Activated naive CD4-positive, alpha-beta T cell treated with Interleukin-2 at 50 U/mL for 16 hours (primary cell): ENCODE measurements around the gene PLCH1.
"Not testable (repeated sequence)": the region's sequence is repeated elsewhere in the genome, so short reads cannot be mapped to it uniquely, and the experiment has no call there.

Source experiments
- DNase-seq: peaks from one replicate; pipeline ENCODE4 v3.0.0-alpha.2; 2020

The PLCH1 gene

DNA sequence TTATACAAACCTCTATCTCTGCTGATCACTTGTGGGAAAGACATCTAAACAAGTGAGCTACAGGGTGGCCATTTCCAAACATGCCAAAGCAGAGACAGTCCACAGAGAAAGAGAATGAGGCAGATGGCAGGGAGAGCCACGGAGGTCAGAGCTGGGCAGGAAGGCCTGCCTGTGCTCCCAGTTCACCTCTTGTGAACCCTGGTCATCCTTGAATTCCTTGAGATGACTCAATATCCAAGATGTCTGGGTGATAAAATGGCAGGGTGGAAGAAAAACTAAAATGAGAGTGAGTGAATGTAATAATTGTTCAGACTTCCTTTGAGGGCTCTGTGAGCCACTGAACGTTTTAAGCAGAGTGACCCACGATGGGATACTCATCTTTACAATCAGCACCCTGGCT is 104.8 kb downstream of the PLCH1 start:
- no peak for DNase-seq

DNA sequence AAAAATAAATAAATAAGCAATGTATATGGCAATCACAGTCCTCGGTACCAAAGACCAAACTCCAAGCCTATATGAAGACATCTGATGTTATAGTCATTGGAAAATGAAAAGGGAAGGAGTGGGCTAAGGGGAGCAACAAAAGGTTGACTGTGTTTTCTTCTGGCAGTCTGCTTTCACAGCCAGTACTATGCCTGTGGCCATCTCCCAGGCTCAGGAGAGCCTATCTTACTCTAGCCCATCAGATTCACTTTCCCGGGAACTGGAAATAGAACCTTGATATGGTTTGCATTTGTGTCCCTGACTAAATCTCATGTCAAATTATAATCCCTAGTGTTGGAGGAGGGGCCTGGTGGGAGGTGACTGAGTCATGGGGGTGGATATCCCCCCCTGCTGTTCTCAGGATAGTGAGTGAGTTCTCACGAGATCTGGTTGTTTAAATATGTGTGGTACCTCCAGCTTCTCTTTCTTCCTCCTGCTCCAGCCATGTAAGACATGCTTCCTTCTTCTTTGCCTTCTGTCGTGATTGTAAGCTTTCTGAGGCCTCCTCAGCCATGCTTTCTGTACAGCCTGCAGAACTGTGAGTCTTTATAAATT is 105.3 kb downstream of the PLCH1 start:
- DNase-seq, result no peak

DNA sequence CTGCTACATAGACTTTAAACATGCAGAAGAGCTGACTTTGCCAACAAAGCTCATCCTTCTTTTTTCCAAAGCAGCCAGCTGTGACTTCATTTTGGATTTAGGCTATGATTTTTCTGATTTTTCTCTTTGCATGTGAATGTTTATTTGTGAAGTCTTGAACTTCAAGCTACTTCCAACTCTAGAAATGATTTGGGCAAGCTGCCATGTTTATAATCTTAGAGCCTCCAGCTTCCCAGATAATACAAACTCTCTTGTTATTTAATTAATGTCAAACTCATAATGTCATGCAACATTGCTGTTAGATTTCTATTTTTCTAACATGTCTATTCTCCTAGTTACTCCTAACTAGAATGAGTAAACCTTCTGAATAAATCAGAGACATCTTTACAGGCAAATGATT is 106.4 kb downstream of the PLCH1 start:
- not testable (repeated sequence) for DNase-seq

DNA sequence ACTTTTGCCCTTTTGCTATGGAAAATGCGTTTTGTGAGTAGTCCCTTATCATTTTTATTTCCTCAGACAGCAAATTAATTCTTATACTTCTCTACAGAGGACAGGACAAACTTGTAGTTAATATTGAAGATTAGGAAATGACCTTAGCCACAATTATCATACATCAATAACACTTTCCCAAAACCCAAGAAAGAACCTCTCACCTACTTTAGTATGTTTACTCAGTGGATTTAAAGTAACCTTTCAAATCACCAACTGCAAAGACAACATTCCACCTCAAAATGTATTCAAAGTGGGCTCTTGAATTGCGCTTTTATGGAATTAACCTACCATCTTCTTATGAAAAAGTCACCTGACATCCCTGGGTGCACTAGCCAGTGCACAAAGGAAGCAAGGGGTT is 107.3 kb downstream of the PLCH1 start:
- DNase-seq, result no peak

DNA sequence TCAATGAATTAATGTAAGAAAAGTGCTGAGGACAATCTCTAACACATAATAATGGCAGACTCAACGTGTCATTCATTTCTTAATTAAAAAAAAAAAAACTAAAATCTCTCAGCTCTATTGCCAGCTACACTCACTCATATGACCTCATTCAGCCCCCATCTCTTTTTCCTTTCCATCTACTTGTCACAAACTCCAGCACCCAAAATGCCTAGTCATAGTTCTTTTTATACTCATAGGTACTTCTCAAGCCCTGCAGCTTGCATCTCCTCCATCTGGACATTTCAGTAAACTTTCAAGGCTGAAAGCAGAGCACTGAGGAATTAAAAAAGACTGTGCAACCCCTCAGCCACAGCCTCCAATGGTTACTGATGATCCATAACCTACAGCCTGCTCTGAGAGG is 109.8 kb downstream of the PLCH1 start:
- DNase-seq, result no peak

DNA sequence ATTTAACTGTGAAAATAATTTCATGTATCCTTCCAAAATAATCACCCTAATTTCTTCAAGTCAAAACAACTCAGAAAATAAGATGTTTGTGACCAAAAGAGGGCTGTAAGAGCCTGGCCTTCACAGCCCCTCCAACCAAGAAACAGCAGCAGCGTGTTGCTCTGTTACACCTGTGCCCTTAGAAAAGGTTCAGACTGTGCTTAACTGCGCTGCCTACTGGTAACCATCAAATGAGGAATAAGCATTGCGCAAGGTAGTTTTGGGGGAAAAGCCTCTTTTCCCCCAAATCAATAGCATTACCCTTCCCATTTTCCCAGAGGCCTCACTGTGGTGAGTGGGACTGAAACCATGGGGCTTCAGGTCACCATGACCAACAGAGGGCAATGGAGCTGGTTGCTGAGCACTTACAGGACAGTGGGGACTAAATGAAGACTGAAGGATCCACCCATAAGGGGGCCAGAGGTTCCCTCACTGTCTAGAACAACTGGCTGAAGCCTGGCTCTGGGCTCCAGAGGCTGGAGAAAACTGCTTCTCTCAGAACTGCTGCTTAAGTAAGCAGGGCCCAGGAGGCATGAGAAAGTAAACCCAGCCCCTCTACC is 110.7 kb downstream of the PLCH1 start:
- no peak for DNase-seq

DNA sequence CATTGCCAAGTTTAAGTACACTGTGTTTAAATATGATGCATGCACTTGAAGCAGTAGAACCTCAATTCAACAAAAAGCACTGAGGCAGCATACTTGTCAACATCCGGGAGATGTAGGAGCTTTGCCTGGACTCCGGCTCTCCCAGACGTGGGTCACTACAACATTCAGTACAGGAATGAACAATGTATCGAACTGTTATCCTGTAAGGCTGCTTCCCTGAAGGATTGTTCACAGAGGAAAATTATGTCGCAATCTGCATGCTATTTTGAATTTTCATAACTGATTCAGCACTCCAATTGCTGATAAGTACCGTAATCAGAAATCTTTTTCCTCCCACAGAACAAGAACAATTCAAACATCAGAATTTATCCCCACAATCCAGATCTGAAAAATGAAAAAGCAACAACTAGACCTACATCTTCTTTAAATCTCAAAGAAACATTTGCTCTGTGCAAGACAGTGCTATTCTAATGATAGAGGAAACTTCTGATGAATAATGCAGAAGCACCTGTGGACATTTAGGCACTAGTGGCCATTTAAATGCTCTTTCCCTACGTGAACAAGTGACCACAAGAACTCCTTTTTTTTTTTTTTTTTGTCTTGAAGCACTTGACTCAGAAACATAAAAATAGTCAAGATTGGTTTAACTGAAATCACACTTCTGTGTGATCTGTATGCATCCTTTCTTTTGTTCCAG is 113.4 kb downstream of the PLCH1 start:
- DNase-seq, result no peak

DNA sequence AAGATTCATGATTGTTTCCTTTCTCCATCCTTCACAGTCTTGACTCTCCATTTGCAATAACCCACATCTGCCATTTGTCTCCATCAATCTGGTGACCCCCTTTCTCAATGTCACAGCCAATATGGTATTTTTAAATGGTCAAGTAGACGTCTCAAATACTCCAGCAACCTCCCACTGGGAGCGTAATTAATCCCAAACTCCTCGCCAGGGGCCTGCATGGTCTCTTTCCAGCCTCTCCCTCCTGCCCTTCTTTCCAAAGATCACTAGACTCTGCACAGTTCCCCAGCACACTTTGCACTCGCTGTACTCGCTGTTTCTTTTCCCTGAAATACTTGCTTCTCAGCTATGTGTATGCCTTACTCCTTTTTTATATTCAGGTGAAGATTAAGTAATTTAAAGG is 115.3 kb downstream of the PLCH1 start:
- DNase-seq, result no peak

DNA sequence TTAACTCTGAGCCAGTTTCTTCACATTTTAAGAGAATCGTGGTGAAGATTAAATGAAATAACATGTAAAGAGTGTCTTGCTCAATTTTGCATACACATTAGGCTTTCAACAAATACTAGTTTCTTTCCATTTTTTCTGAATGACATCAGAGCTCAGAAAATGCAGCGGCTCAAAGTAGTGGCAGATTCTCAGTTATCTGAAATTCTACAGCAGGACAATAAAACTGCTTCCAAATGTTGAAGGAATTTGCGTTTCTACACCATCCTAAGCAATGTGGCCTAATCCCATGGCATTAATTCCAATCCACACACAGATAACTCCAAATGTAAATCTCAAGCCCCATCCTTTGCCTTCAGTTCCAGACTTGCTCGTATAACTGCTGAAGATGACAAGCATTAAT is 115.8 kb downstream of the PLCH1 start:
- DNase-seq, result no peak

DNA sequence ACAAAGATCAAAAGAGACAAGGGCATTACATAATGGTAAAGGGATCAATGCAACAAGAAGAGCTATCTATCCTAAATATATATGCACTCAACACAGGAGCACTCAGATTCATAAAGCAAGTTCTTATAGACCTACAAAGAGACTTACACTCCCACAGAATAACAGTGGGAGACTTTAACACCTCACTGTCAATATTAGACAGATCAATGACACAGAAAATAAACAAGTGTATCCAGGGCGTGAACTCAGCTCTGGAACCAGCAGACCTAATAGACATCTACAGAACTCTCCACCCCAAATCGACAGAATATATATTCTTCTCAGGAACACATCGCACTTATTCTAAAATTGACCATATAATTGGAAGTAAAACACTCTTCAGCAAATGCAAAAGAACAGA is 122.2 kb downstream of the PLCH1 start:
- not testable (repeated sequence) for DNase-seq

DNA sequence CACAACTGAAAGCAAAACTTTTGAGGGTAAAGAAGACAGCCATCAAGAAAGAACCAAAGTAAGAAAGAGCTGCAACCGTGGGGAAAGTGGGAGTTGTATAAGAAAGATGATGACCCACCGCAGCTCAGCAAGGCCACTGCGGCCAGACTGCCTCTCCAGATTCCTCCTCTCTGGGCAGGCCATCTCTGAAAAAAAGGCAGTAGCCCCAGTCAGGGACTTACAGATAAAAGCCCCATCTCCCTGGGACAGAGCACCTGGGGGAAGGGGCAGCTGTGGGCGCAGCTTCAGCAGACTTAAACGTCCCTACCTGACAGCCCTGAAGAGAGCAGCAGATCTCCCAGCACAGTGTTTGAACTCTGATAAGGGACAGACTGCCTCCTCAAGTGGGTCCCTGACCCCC is 124.3 kb downstream of the PLCH1 start:
- DNase-seq, result not testable (repeated sequence)

DNA sequence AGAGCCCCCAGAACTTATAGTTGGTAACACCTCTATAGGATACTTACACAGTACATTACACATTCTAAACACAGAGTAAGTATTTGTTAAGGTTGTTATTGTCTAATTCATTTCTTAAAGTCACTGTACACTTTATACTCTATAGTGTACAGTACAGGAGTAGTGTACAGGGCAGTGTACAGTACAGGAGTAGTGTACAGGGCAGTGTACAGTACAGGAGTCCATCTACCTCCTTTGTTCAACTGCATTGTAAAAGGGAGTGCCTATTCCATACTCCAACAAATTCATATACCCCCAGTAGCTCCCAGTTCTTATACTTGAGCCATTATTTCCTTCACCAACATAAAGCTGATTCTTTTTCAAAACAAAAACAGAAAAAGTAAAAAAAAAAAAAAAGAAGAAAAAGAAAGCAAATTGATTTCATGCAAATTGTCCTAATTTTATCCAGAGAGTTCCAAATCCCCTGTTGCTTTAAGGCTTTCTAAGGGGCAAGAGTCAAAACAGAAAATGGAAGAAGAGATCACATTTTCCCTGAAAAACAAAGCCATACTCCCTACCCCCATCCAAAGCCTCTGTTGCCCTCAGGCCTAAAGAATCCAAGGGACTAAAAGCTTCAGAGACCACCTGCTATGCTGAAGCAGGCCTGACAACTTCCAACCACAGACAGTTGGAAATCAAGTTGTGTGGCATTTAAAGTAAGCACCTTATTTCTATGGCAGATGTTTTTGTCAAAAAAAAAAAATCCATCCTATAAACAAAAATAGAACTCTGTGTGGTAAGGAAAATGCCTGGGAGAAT is 125.6 kb downstream of the PLCH1 start:
- DNase-seq, result no peak

DNA sequence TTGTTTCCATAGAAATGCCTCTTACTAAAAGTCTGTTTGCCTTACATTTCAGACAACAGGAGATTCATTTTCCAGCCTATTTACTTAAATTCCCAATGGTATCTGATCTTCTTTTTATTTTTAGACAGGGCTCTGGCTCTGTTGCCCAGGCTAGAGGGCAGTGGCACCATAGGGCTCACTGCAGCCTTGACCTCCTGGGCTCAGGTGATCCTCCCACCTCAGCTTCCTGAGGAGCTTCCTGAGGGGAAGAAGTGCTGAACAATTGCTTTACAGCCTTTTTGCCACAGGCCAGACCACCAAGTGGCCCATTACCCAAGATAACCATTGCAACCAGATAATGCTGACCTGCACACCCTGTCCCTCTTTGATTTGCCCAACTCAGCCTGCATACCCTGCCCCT is 126.3 kb downstream of the PLCH1 start:
- no peak for DNase-seq

DNA sequence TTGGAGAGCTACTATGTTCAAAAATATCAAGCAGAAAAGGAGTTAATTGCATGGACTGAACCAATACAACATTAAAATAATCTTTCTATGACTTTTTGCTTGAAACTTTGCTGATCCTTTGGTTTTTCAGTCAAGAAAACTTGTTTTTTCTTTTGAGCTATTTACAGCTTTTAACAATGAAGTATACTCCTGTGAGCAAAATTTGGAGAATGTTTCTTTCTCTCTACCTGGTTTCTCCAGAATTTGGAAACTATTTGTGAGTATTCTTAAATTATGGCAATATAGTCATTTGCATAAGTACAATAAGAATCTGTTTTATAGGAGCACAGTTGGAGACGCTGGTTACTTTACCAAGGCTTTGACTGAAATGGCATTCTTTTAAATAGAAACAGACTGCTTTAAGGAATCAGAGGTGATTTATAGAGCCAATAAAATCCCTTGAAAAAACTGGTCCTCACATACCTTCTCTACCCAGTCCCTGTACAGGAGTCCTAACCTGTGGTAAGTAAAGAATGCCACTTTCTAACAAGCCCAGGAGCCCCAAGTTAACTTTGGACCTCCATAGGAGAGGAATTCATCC is 127.4 kb downstream of the PLCH1 start:
- DNase-seq, result no peak

DNA sequence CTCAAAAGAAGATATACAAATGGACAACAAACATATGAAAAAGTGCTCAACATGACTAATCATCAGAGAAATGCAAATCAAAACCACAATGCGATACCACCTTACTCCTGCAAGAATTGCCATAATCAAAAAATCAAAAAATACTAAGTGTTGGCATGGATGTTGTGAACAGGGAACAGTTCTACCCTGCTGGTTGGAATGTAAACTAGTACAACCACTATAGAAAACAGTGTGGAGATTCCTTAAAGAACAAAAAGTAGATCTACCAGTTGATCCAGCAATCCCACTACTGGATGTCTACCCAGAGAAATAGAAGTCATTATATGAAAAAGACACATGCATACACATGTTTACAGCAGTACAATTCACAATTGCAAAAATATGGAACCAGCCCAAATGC is 129.7 kb downstream of the PLCH1 start:
- not testable (repeated sequence) for DNase-seq

DNA sequence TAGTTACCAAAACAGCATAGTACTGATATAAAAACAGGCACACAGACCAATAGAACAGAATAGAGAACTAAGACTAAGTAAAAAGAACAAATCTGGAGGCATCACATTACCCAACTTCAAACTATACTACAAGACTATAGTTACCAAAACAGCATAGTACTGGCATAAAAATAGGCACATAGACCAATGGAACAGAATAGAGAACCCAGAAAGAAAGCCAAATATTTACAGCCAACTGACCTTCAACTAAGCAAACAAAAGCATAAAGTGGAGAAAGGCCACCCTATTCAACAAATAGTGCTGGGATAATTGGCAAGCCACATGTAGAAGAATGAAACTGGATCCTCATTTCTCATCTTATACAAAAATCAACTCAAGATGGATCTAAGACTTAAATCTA is 130.5 kb downstream of the PLCH1 start:
- DNase-seq, result not testable (repeated sequence)

DNA sequence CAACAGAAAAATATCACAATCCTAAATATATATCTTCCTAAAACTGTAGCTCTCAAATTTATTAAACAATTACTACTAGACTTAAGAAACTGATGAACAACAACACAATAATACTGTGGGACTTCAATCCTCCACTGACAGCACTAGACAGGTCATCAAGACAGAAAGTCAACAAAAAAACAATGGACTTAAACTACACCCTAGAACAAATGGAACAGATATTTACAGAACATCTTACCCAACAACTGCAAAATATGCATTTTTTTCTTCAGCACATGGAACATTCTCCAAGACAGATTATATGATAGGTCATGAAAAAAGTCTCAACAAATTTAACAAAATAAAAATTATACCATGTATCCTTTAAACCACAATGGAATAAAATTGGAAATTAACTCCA is 133.4 kb downstream of the PLCH1 start:
- no peak for DNase-seq

DNA sequence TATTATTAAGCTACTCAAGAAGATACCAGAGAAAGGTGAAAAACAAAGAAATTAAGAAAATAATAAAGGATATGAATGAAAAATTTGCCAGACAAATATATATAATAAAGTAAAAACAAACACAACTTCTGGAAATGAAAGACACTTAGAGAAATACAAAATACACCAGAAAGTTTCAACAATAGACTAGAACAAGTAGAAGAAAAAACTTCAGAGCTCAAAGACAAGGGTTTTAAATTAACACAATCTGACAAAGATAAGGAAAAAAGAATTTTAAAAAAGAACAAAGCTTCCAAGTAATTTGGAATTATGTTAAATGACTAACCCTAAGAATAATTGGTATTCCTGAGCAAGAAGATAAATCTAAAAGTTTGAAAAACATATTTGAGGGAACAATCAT is 135.3 kb downstream of the PLCH1 start:
- DNase-seq, result no peak

DNA sequence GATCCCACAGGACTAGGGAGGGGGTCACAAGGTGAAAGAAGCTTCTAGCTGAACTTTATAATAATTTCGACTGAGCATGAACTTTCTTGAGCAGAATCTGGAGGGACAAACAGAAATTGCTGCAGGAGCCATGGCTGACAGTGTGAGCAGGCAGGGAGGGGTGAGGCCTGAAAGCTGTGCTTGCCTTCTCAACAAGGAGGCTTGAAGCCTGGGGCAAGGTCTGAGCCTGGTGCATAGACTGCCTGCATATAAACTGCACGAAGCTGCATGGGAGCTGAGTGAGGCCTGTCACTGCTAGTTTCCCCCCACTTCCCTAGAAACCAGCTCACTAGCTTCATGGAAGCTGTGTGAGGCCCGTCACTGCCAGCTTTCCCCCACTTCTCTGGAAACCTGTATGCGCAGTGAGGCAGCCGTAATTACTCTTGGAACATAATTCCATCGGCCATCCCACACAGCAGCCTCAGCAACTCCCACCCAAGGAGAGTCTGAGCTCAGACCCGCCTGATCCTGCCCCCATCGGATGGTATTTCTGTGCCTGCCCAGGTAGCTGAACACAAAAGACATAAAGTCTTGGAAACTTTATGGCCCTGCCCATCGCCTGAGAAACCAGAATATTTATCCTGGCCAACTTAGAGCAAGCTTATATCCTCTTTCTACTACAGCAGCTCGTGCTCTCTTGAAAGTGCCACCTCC is 136.5 kb downstream of the PLCH1 start:
- DNase-seq, result no peak

DNA sequence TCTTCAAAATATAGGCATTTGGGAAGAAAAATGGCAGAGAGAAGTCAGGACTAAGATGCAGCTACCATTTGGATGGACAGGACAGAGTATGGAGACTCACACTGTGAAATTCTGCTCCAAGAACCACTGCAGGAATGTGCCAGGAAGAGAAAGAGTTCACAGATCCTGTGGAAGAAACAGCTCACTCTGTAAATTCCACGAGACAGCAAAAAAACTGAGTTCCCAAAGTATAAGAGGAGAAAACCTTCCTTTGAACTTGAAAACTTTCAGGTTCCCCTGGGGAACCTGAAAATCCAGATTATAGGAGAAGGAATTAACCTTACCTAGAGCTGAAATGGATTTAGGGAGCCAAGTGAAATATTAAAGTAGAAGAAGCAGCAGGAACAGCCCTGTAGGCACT is 137.1 kb downstream of the PLCH1 start:
- no peak for DNase-seq

DNA sequence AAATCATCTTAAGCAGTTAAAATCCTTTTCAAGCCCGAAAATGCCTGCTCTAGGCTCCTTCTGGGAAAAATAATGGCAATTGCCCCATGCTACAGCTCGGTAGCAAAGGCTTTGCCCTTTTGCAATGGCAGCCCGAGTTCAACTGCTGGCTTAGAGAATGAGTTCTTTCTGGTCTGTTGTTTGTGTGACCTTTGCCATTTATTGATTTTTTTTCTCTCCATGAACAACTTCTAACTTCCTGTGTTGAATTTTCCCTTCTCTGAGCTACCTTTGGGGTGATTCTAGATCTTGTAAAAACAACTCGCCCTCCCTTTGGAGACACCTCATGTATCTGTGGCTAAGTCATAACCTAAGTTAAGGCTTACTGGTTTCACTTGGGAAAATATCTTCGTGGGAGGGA is 139.3 kb downstream of the PLCH1 start:
- no peak for DNase-seq

DNA sequence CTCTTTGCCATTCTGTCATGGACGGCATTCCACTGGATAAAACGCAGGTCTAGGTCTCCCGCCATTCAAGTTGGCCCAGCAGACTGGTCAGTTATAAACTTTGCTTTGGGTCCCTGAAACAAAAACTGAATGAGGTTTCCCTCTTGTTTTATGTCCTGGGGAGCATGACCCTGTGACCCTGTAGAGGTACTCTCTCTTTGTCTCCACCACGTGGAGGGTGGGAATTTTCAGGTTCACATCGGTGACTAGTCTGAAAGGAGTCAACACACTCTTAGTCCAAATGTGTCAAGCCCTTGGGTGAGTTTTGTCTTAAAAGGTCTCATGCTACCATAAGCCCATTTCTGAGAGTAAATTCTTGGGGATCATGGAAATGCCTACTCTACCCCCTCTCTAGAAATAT is 139.9 kb downstream of the PLCH1 start:
- DNase-seq, result no peak

DNA sequence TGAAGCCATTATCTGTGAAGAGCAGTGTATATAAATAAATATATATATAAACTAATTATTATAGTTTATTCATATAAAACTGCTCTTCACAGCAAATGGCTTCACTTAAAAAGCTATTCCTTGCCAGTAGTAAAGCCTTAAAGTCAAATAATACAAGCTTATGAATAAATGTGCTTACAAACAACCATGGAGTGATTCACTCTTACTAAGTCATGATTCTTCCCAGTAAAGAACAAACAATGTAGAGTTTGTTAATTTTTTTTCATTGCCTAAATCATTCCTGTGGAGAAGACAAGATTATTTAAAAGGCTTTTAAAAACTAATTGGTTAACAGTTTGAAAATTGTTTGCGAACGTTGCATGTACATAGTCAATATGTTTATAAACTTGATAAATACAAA is 140.7 kb downstream of the PLCH1 start:
- no peak for DNase-seq
